Activated CD4-positive, CD25-positive, alpha-beta regulatory T cell (primary cell): ENCODE measurements around the gene PIGU.
"Not testable (repeated sequence)": the region's sequence is repeated elsewhere in the genome, so short reads cannot be mapped to it uniquely, and the experiment has no call there.

Source experiments
- DNase-seq, 4 experiments: peaks; one replicate each; lab custom pipeline; 2025; lab: John Stamatoyannopoulos, UW

Gene PIGU

GRCh38 chr20:34661811-34662210, 15.1 kb downstream of the PIGU start:
- not testable (repeated sequence) for DNase-seq

DNA sequence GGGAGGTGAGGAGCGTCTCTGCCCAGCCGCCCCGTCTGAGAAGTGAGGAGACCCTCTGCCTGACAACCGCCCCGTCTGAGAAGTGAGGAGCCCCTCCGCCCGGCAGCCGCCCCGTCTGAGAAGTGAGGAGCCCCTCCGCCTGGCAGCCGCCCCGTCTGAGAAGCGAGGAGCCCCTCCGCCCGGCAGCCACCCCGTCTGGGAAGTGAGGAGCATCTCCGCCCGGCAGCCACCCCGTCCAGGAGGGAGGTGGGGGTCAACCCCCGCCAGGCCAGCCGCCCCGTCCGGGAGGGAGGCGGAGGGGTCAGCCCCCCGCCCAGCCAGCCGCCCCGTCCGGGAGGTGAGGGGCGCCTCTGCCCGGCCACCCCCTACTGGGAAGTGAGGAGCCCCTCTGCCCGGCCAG, 18.2 kb downstream of the PIGU start:
- not testable (repeated sequence) for DNase-seq

DNA sequence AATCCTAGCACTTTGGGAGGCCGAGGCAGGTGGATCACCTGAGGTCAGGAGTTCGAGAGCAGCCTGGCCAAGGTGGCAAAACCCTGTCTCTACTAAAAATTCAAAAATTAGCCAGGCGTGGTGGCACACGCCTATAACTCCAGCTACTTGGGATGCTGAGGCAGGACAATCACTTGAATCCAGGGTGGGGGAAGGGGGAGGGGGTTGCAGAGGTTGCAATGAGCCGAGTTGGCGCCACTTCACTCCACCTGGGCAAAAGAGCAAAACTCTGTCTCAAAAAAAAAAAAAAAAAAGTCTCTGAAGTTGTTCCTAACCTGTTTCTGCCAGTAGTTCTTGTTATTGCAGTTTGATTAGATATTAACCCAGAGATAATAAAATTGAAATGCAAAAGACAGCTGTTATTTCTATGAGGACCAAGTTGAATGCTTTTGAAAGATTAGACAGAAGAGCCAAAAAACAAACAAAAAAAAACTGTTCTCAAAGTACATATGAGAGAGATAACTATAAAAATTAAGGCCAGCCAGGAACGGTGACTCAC, 22.6 kb downstream of the PIGU start:
- no peak for DNase-seq

- no peak for DNase-seq
Measured at GRCh38 chr20:34651200-34651599, 25.7 kb downstream of the PIGU start.

- no peak for DNase-seq
Measured at GRCh38 chr20:34647737-34648136, 29.2 kb downstream of the PIGU start.

DNA sequence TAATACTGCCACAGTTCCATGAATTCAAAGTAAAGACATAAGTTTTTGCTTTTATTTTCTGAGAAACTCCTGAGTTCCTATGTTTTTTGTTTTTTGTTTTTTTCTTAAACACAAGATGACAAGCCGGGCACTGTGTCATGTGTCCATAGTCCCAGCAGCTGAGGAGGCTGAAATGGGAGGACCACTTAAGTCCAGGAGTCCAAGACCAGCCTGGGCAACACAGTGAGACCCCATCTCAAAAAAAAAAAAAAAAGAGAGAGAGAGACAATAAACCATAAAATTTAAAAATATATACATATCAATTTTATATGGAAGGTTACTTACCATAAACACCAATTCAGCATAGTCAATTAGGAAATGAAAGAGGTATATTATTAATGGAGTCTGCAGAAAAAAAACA, 31.9 kb downstream of the PIGU start:
- DNase-seq = no peak

GRCh38 chr20:34644345-34644744, 32.5 kb downstream of the PIGU start:
- DNase-seq = no peak

DNA sequence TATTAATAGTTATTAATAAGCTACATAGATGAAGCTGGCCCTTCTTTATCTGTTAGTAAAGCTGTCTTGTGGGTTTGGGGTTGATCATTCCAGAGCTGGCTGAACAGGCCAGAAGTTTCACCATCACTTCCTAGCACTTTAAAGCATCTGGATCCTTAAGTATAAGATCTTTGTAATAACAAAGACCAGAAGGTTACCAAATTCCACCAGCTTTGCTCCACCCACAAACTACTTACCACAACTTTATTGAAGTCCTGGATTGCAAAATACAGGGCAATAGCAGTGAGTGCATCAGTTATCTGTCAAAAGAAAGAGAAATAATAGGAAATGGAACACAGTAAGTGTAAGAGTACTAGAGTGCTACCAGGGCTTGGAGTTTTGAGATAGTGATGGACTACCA, 33.0 kb downstream of the PIGU start:
- DNase-seq = no peak

DNA sequence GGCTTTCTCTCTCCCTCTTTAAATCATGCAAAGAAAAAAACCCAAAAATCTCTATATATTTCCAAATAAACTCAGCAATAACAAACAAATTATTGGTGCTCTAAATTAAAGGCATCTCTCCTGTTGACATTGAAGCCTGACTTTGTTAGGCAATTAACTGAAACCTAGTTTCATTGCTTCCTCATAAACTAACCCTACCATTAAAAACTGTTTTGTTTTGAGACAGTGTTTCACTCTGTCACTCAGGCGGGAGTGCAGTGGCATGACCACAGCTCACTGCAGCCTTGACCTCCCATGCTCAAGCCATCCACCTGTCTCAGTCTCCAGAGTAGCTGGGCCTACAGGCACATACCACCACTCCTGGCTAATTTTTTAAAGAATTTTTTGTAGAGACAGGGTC, 34.9 kb downstream of the PIGU start:
- no peak for DNase-seq

DNA sequence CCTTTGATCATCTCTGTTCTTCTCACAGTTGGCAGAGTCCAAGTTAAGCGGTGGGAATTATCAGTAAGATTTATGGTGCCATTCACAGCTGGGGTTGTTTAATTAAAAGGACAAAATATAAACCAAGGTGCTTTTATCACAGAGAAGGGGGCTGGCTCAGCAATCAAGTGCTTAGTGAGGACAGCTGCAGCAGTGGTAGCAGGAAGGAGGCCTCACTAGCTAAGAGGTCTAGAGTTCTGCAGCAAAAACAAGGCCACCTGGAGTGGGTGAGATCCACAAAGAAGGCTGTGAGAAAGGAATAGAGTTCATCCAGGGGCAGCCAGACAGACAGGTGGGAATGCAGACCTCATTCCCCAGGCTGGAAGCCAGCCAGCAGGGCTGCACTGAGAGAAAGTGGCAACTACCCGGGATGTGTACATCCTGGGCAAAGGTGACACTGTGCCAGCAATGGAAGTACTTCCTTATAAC, 37.1 kb downstream of the PIGU start:
- no peak for DNase-seq

- DNase-seq = no peak
Measured at GRCh38 chr20:34638532-34638931, 38.4 kb downstream of the PIGU start.

DNA sequence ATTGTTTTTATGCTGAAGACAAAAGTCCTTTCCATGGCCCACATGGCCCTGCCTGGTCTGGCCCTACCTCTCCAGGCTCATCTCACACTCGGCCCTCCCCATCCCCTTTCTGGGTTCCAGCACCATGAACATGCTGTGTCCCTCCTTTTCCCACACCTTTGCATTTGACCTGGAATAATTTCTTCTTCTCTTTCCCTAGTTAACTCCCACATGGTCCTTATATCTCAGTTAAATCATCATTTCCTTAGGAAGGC, 38.9 kb downstream of the PIGU start:
- DNase-seq = no peak

- no peak for DNase-seq
Measured at GRCh38 chr20:34637245-34638038, 39.5 kb downstream of the PIGU start.

- no peak for DNase-seq
Measured at GRCh38 chr20:34636648-34637047, 40.2 kb downstream of the PIGU start.

GRCh38 chr20:34634392-34634791, 42.5 kb downstream of the PIGU start:
- DNase-seq = no peak

DNA sequence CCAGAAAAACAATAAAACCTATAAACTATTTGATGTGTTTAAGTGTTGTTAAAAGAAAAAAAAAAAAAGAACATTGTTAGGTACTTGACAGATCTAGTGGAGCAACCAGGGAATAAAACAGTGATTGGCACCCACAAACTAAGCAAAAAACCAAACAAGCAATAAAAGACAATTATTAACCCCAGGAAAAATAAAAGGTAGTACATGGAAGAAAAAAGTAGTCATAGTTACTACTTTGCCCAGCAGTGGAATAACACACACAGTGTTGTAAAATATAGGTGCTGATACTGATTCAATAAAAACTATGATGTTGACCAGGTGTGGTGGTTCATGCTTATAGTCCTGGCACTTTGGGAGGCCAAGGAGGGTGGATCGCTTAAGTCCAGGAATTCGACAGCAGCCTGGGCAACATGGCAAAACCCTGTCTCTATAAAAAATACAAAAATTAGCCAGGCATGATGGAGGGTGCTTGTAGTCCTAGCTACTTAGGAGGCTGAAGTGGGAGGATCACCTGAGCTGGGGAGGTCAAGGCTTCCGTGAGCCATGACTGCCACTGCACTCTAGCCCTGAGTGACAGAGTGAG, 43.9 kb downstream of the PIGU start:
- no peak for DNase-seq

GRCh38 chr20:34629904-34630303, 47.0 kb downstream of the PIGU start:
- DNase-seq = no peak

- DNase-seq = no peak
Measured at GRCh38 chr20:34629342-34629741, 47.5 kb downstream of the PIGU start.

GRCh38 chr20:34628026-34628425, 48.9 kb downstream of the PIGU start:
- DNase-seq = no peak

- no peak for DNase-seq
Measured at GRCh38 chr20:34627458-34627857, 49.4 kb downstream of the PIGU start.

- DNase-seq = no peak
Measured at GRCh38 chr20:34626992-34627391, 49.9 kb downstream of the PIGU start.

GRCh38 chr20:34624629-34625028, 52.3 kb downstream of the PIGU start:
- no peak for DNase-seq

DNA sequence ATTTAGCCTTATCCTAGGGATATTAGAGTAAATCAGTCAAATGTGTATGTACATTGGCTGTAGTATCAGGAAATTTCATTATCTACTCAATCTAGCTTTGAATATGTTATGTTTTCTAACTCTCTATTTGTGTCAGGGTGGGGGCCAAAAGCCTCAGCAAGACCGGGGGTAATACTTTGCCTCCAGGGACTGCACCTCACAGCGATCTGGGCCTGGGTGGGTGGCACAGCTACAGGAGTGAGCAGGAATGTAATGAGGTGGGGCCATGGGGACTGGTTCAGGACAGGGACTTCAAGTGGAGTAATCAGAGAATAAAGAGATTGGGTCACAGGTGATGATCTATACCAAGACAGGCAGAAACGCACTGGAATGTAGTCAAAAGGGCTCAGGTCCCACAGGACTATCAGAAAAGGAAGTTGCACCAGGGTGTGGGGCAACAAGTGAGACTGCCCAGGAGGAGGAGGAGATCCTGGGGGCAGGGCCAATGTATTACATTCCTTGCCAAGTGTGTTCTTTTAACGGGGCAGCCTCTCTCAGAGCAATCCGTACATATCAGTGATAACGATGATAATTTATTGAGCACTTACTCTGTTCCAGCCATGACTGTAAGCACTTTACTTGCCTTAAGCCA, 54.0 kb downstream of the PIGU start:
- no peak for DNase-seq
